Astrocyte (in vitro differentiated cells and primary cell): Measurements from ENCODE around the gene XPO6. TPM values are rescaled to one million over a fixed set of nuclear protein-coding genes. Genes with fewer than 3 reads are reported as not detected.

Source experiments
- DNase-seq: peaks from one replicate; pipeline ENCODE4 v3.0.0-alpha.2; 2010; ENCODE audit warnings: low read depth
- FAIRE-seq: peaks from 2 replicates; lab custom pipeline; 2011; peaks lifted over from hg19 to GRCh38; lab: Jason Lieb, UNC
- H2AFZ ChIP-seq: 2 replicates; pipeline ENCODE4 v1.6.0; 2012; ENCODE audit warnings: low read depth, low read length, inconsistent platforms
- H3K27ac ChIP-seq: 2 replicates; pipeline ENCODE4 v1.5.1; 2011; ENCODE audit warnings: low read depth, low read length, inconsistent platforms
- H3K27me3 ChIP-seq: 2 replicates; pipeline ENCODE4 v1.6.0; 2011; ENCODE audit warnings: low read length, inconsistent platforms; ENCODE audit not compliant: insufficient read depth
- H3K36me3 ChIP-seq: 2 replicates; pipeline ENCODE4 v1.5.1; 2011; ENCODE audit warnings: low read length, inconsistent platforms; ENCODE audit not compliant: insufficient read depth
- H3K4me1 ChIP-seq: 2 replicates; pipeline ENCODE4 v1.5.1; 2011; ENCODE audit warnings: low read length, inconsistent platforms; ENCODE audit not compliant: insufficient read depth
- H3K4me2 ChIP-seq: 2 replicates; pipeline ENCODE4 v1.6.0; 2012; ENCODE audit warnings: low read length, inconsistent platforms
- H3K4me3 ChIP-seq: 2 replicates; pipeline ENCODE4 v1.5.1; 2011; ENCODE audit warnings: low read depth, mild to moderate bottlenecking, low read length, inconsistent platforms; ENCODE audit not compliant: insufficient read depth
- H3K79me2 ChIP-seq: 2 replicates; pipeline ENCODE4 v1.6.0; 2012; ENCODE audit warnings: mild to moderate bottlenecking, low read length, inconsistent platforms; ENCODE audit not compliant: insufficient read depth
- H3K9ac ChIP-seq: 2 replicates; pipeline ENCODE4 v1.6.0; 2012; ENCODE audit warnings: mild to moderate bottlenecking, low read length, inconsistent platforms
- H3K9me3 ChIP-seq: 2 replicates; pipeline ENCODE4 v1.5.1; 2012; ENCODE audit warnings: low read depth, mild to moderate bottlenecking, low read length, inconsistent platforms; ENCODE audit not compliant: insufficient read depth
- H4K20me1 ChIP-seq: 2 replicates; pipeline ENCODE4 v1.6.0; 2012; ENCODE audit warnings: low read length, inconsistent platforms; ENCODE audit not compliant: insufficient read depth
- H3K27ac Mint-ChIP-seq: one replicate; pipeline ENCODE4 v1.8.0; 2021; ENCODE audit warnings: mild to moderate bottlenecking, mixed read lengths; ENCODE audit not compliant: unreplicated experiment
- H3K27me3 Mint-ChIP-seq: one replicate; pipeline ENCODE4 v1.8.0; 2021; ENCODE audit warnings: low read depth, mixed read lengths; ENCODE audit not compliant: unreplicated experiment
- H3K36me3 Mint-ChIP-seq: one replicate; pipeline ENCODE4 v1.8.0; 2021; ENCODE audit warnings: low read depth, mixed read lengths; ENCODE audit not compliant: unreplicated experiment
- H3K4me1 Mint-ChIP-seq: one replicate; pipeline ENCODE4 v1.8.0; 2021; ENCODE audit warnings: low read depth, mixed read lengths; ENCODE audit not compliant: unreplicated experiment
- H3K4me3 Mint-ChIP-seq: one replicate; pipeline ENCODE4 v1.8.0; 2021; ENCODE audit warnings: mild to moderate bottlenecking, moderate library complexity, mixed read lengths; ENCODE audit not compliant: unreplicated experiment
- H3K9me3 Mint-ChIP-seq: one replicate; pipeline ENCODE4 v1.8.0; 2021; ENCODE audit warnings: mild to moderate bottlenecking, mixed read lengths; ENCODE audit not compliant: unreplicated experiment
- EZH2 ChIP-seq: IDR thresholded peaks from 2 replicates; pipeline ENCODE4 v1.6.1; 2012; ENCODE audit warnings: mild to moderate bottlenecking, low read length, inconsistent platforms; ENCODE audit not compliant: insufficient read depth
- total RNA-seq: library from RNA; stranded (reverse); gene quantifications from 2 replicates; pipeline ENCODE4 v1.2.1, GENCODE V29; 2021
- TF ChIP-seq, protein P1 (sequence below): IDR thresholded peaks from 2 replicates; pipeline ENCODE4 v1.5.1; 2011; ENCODE audit warnings: low read depth, mild to moderate bottlenecking, inconsistent platforms, low read length, moderate library complexity; ENCODE audit not compliant: insufficient read depth

The XPO6 gene
- total RNA-seq, 1 donor from 2014 or later, result 135 TPM

DNA sequence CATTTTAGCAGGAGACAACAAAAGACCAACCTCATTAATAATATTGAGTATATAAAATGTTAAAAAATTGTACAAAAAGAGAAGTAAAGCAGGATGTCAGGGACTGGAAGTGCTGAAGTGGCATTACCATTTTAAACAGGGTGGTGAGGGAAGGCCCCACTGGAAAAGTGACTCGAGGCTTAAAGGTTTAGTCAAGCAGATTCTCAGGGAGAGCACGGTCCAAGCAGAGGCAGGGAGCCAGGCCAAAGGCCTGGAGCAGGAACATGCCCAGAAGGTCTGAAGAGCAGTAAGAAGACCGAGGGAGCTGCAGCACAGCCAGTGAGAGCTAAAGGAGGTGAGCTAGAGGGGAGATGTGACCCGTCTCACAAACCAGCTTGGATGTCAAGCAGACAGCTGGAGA lies 7.6 kb downstream of the XPO6 start:
- H3K4me1 Mint-ChIP-seq, result peaks cover 14% of the 10 kb centered on the region
- Histone ChIP-seq H3K9me3 (no peaks in the 10 kb centered on the region), H3K4me3 (no peak overlapping the region), H4K20me1 (peaks cover 88% of the 10 kb centered on the region), H2AFZ (no peak overlapping the region), H3K4me1 (no peaks in the 10 kb centered on the region), H3K4me2 (no peak overlapping the region), H3K27me3 (no peaks in the 10 kb centered on the region), H3K36me3 (peaks cover 42% of the 10 kb centered on the region), H3K27ac (no peak overlapping the region), H3K9ac (no peak overlapping the region), H3K79me2 (peaks cover 99% of the 10 kb centered on the region)
- peaks cover 18% of the 10 kb centered on the region for H3K36me3 Mint-ChIP-seq
- DNase-seq, result no peak
- H3K27ac Mint-ChIP-seq, result no peak overlapping the region
- H3K4me3 Mint-ChIP-seq, result no peak overlapping the region
- TF ChIP-seq, protein P1, sequence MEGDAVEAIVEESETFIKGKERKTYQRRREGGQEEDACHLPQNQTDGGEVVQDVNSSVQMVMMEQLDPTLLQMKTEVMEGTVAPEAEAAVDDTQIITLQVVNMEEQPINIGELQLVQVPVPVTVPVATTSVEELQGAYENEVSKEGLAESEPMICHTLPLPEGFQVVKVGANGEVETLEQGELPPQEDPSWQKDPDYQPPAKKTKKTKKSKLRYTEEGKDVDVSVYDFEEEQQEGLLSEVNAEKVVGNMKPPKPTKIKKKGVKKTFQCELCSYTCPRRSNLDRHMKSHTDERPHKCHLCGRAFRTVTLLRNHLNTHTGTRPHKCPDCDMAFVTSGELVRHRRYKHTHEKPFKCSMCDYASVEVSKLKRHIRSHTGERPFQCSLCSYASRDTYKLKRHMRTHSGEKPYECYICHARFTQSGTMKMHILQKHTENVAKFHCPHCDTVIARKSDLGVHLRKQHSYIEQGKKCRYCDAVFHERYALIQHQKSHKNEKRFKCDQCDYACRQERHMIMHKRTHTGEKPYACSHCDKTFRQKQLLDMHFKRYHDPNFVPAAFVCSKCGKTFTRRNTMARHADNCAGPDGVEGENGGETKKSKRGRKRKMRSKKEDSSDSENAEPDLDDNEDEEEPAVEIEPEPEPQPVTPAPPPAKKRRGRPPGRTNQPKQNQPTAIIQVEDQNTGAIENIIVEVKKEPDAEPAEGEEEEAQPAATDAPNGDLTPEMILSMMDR, result no peak
- no peak for TF ChIP-seq EZH2
- no peaks in the 10 kb centered on the region for H3K27me3 Mint-ChIP-seq
- no peak for FAIRE-seq
- no peaks in the 10 kb centered on the region for H3K9me3 Mint-ChIP-seq

DNA sequence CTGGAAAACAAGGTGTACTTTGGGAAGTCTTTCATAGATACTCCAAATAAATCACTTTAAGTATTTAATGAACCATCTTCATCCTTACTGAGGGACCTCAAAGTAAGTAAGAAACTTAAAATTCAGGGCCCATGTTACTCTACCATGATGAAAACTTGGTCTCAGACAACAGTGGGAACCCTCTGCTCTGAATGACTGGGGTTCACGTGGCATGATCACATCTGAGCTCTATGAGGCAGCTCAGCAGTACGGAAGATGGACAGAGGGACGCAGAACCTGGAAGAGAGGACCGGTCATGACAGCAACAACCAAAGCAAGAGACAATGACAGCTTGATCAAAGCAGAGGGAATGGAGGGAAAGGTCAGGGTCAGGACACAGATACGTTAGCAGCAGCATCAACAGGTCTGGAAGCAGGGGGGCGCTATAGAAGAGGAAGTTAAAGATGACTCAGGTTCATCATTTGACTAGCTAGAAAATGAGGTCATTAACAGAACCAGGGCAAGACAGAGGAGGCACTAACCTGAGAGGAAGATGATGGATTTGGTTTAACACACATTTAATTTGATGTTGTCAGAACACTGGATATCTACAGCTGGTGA lies 9.5 kb downstream of the XPO6 start:
- no peak overlapping the region for H3K27ac ChIP-seq

DNA sequence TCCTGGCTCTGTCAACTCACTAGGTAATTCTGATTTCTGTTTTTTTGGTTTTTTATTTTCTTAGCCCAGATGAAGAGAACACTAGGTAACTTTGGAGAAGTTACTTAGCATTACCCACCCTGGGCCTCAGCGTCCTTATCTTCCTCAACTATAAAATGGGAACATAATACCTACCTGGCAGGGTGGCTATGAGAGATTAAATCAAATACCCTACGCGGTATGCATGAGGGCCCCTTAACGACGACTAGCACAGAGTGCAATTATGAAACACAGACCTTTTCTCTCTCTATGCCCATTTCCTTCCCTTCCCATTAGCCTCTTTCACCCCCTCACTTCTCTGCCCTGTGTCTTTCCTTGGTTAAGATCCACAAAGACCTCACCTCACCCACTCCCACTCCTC lies 11.1 kb downstream of the XPO6 start:
- H3K36me3 ChIP-seq, result peaks cover 30% of the 10 kb centered on the region
- no peak overlapping the region for H2AFZ ChIP-seq
- no peak overlapping the region for H3K4me3 ChIP-seq
- H3K4me1 ChIP-seq, result no peaks in the 10 kb centered on the region
- H3K27ac Mint-ChIP-seq, result no peak overlapping the region
- H3K4me3 Mint-ChIP-seq, result peak overlapping the region; percentile 50
- TF ChIP-seq, protein P1, result no peak
- no peak for TF ChIP-seq EZH2
- FAIRE-seq (no peak), DNase-seq (no peak)
- H3K9me3 Mint-ChIP-seq, result no peaks in the 10 kb centered on the region
- H3K36me3 Mint-ChIP-seq, result peaks cover 9% of the 10 kb centered on the region
- H3K27me3 ChIP-seq, result no peaks in the 10 kb centered on the region
- no peak overlapping the region for H3K9ac ChIP-seq
- H3K27ac ChIP-seq, result no peak overlapping the region
- H4K20me1 ChIP-seq, result peaks cover 65% of the 10 kb centered on the region
- no peaks in the 10 kb centered on the region for H3K27me3 Mint-ChIP-seq
- peaks cover 12% of the 10 kb centered on the region for H3K4me1 Mint-ChIP-seq
- H3K4me2 ChIP-seq, result no peak overlapping the region
- H3K79me2 ChIP-seq, result peaks cover 97% of the 10 kb centered on the region
- no peaks in the 10 kb centered on the region for H3K9me3 ChIP-seq

More for the DNA sequence above, 9.5 kb downstream of the XPO6 start:
- Mint-ChIP-seq H3K36me3 (peaks cover 9% of the 10 kb centered on the region), H3K27ac (no peak overlapping the region), H3K4me1 (peaks cover 5% of the 10 kb centered on the region), H3K9me3 (no peaks in the 10 kb centered on the region), H3K27me3 (no peaks in the 10 kb centered on the region), H3K4me3 (no peak overlapping the region)
- no peaks in the 10 kb centered on the region for H3K4me1 ChIP-seq
- H3K36me3 ChIP-seq, result peaks cover 34% of the 10 kb centered on the region
- DNase-seq, result no peak
- FAIRE-seq, result no peak
- peaks cover 70% of the 10 kb centered on the region for H4K20me1 ChIP-seq
- H3K79me2 ChIP-seq, result peaks cover 96% of the 10 kb centered on the region
- H3K9ac ChIP-seq, result no peak overlapping the region
- no peaks in the 10 kb centered on the region for H3K27me3 ChIP-seq
- H3K4me2 ChIP-seq, result no peak overlapping the region
- H2AFZ ChIP-seq, result no peak overlapping the region
- H3K9me3 ChIP-seq, result no peaks in the 10 kb centered on the region
- TF ChIP-seq, protein P1, result no peak
- no peak for TF ChIP-seq EZH2
- no peak overlapping the region for H3K4me3 ChIP-seq
